Left cardiac atrium (tissue), 4 donors: ENCODE results near the gene SCN1B. TPM values are rescaled to one million over a fixed set of nuclear protein-coding genes. Genes with fewer than 3 reads are reported as not detected.
A peak's percentile ranks its signal among the peaks of the same experiment; 100 is the strongest.

Experiments used
- ATAC-seq, 2 donors: fragments of 200-7000 bp; cut with Tn5 transposase; one replicate each; pipeline ENCODE4 v1.9.1; 2020; ENCODE audit warnings: mild to moderate bottlenecking in 2 of 2, moderate library complexity in 2 of 2
- DNase-seq: peaks from one replicate; pipeline ENCODE4 v3.0.0-alpha.2; 2020
- intact Hi-C, 2 donors: fragments of 100-400 bp; cut with DNase I; formaldehyde crosslinking; loops; one replicate each; pipeline versions ENCODE4 v1.14.1 to v1.15.1; 2022 to 2023
- total RNA-seq, 2 donors: library from RNA; stranded (reverse); fragmentation: NEBNext Ultra II Directional; extraction: Animal tissue kit (Norgen Biotek cat#: 25700); gene quantifications; one replicate each; pipeline ENCODE4 v1.2.1, GENCODE V29; 2021
- donor health status: DM: no; HTN: yes; CAD: no.
- donor health status: DM: no; HTN: yes; CAD: no; lungs with severe emphysema.
- donor health status: DM: yes; HTN: yes; CAD: no.
- donor health status: Dilated cardiomyopathy.

Gene SCN1B
- total RNA-seq, 2 donors from 2014 or later = 73.6 to 163 TPM

GRCh38 chr19:35079826-35080225, 49.6 kb downstream of the SCN1B start:
- ATAC-seq (no peak), DNase-seq (no peak)
- intact Hi-C loops = loop anchor here in 1 of 2 donors (10.0 kb wide), 1 partner anchor 105 kb away; no protein-coding TSS in a partner anchor

DNA sequence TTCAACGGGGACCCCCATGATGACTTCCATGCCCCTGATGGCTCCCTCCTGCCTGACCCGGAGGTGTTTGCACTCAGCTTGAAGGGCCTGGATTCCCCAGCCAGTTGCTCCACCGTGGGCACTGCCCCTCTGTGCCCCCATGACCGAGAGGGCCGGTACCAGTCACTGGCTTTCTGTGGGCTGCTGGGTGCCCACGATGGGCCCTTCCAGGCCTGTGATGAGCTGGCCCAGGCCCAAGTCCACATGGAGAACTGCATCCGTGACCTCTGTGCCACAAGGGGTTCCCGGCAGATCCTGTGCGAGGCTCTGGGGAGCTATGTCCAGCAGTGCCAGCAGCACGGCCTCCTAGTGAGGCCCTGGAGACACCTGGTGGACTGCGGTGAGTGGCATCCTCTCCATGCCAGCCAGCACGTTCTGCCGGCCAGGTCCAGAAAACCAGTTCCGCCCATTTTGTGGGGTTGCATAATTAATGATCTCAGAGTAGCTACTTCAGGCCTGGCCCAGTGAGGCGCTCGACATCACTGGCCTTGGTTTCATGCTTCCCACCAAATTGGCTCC, 50.4 kb downstream of the SCN1B start:
- ATAC-seq = no peak
- DNase-seq = no peak
- intact Hi-C loops = loop anchor here in 1 of 2 donors (10.0 kb wide), 1 partner anchor 106 kb away; no protein-coding TSS in a partner anchor

- intact Hi-C loops = loop anchor here in 1 of 2 donors (10.0 kb wide), 1 partner anchor 106 kb away; no protein-coding TSS in a partner anchor
- DNase-seq = no peak
These were observed 50.9 kb downstream of the SCN1B start for GRCh38 chr19:35081201-35081600.

DNA sequence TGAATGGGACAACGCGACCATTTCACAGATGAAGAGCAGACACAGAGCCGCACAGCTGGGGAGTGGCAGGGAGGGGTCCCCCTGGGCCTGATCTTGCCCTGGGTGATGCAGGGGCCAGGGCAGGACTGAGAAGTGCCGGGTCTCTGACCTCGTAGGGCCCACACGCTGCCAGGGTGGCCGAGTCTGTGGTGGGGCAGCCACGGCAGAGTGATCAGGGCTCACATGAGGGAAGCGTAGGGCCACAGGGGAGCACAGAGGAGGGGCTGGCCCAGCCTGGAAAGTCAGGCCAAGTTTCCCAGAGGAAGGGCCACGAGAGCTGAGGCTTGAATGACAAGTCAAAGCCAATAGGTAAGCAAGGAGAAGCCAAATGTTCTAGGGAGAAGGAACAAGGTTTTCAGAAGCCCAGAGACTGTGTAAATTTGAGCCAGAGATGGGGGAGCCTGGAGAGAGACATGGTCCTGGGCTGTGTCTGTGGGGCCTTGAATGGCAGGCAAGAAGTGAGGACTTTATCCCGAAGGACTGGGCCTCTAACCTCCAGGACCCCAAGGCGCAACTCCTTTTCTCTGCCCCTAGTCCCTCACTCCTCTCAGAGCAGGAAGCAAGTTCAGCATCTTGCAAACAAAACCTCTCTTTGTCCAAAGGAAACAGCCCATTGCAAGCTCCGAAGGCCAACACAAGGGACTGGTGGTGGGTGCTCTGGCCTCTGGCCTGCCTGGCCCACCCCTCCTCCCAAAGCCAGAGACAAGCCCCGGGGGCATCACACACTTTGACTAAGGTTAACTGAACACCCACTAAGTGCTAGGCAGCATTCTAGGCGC, 53.6 kb downstream of the SCN1B start:
- intact Hi-C loops = loop anchor here in 1 of 2 donors (10.0 kb wide), 1 partner anchor 109 kb away; no protein-coding TSS in a partner anchor
- ATAC-seq = no peak

More at GRCh38 chr19:35081201-35081600, 50.9 kb downstream of the SCN1B start:
- ATAC-seq = no peak

GRCh38 chr19:35084509-35084762, 54.2 kb downstream of the SCN1B start:
- intact Hi-C loops = loop anchor here in 1 of 2 donors (10.0 kb wide), 1 partner anchor 110 kb away; no protein-coding TSS in a partner anchor
- ATAC-seq = no peak
- no peak for DNase-seq

More for the DNA sequence above, 53.6 kb downstream of the SCN1B start:
- DNase-seq = no peak

DNA sequence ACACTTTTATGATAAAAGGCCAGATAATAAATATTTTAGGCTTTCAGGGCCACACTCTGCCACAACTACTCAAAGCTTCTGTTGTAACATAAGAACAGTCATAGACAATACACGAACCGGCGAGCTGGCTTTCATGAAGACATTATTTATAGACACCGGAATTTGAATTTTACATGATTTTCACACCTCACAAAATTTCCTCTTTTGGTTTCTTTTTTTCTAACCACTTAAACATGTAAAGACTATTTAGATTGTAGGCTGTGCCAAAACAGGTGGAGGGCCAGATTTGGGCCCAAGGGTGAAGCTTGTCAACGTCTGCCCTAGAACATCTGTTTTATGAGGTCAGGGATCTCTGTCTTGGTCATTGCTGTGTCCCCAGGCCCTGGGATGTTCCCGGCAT, 55.7 kb downstream of the SCN1B start:
- intact Hi-C loops = loop anchor here in 1 of 2 donors (10.0 kb wide), 1 partner anchor 111 kb away; no protein-coding TSS in a partner anchor
- ATAC-seq (no peak), DNase-seq (no peak)

DNA sequence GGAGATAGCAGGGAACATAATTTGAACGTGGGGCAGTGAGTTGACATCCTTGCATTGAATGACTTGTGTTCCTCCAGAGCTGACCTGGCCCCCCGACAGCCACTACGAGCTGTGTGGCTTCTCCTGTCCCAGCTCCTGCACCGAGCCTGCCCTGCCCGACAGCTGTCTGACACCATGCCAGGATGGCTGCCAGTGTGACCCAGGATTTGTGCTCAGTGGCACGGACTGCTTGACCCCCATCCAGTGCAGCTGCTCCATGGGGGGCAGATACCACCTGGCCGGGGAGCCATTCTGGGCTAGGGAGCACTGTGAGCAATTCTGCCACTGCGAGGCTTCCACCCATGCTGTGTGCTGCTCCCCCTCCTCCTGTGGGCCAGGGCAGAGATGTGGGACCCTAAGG, 56.2 kb downstream of the SCN1B start:
- no peak for ATAC-seq
- no peak for DNase-seq
- intact Hi-C loops = loop anchor here in 1 of 2 donors (10.0 kb wide), 1 partner anchor 112 kb away; no protein-coding TSS in a partner anchor

DNA sequence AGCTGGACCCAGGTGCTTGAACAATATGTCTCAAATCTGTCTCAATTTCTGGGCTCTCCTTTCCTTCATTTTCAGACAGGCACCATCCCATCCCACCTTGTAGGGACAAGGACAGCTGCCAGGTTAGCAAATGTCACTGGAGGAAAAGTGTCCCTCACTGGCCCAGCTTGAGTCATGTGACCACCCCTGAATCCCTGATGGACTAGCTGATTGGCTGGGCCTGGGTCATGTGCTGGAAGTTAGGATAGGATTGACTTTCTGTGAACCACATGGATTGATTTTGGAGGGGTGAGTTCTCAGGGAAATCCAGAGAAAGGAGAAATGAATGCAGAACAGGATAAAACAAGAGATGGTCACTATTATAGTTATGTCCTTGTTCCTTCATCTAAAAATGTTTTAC, 57.1 kb downstream of the SCN1B start:
- intact Hi-C loops = loop anchor here in 1 of 2 donors (10.0 kb wide), 1 partner anchor 113 kb away; no protein-coding TSS in a partner anchor
- DNase-seq (no peak), ATAC-seq (no peak)

GRCh38 chr19:35088131-35088913, 58.1 kb downstream of the SCN1B start:
- DNase-seq = no peak
- ATAC-seq = peak in 1 of 2 donors; percentile 41
- intact Hi-C loops = loop anchor here in 1 of 2 donors (10.0 kb wide), 1 partner anchor 114 kb away; no protein-coding TSS in a partner anchor

DNA sequence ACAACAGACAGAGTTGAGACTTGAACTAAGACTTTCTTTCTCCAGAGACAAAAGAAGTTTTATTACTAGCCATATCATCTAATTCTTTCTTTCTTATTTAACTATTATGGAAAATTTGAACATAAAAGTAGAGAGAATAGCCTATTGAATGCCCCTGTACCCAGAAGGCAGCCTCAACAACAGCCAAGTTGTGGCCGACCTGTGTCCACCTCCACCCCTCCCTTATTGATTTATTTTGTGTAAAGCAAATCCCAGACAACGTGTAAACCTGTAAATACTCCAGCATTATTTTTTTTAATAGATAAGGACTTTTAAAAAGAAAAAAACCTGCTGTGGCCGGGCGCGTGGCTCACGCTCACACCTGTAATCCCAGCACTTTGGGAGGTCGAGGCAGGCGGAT, 59.3 kb downstream of the SCN1B start:
- no peak for ATAC-seq
- DNase-seq = no peak
- intact Hi-C loops = loop anchor here in 1 of 2 donors (10.0 kb wide), 1 partner anchor 115 kb away; no protein-coding TSS in a partner anchor

Other genes with a start within 250 kb of the SCN1B start
- 1 to 10 TPM; 1.4 to 2.6 TPM for gene ZNF30, start 103.6 kb upstream of the SCN1B start, total RNA-seq
- 1 to 10 TPM; 3.1 to 5.5 TPM for gene ZNF792, start 66.2 kb upstream of the SCN1B start, total RNA-seq
- gene GRAMD1A, start 30.1 kb upstream of the SCN1B start, total RNA-seq = 10 to 100 TPM; 29.2 to 45.5 TPM
- 1 to 10 TPM; 5.6 to 7.2 TPM for gene HPN, start 11.3 kb downstream of the SCN1B start, total RNA-seq
- gene FXYD3, start 85.4 kb downstream of the SCN1B start, total RNA-seq = 1 to 10 TPM; 1.5 to 3.6 TPM
- gene LGI4, start 104.6 kb downstream of the SCN1B start, total RNA-seq = 10 to 100 TPM; 11.6 to 17.9 TPM
- gene FXYD1, start 108.4 kb downstream of the SCN1B start, total RNA-seq = 100 to 1,000 TPM; 297 to 393 TPM
- gene FXYD7, start 112.8 kb downstream of the SCN1B start, total RNA-seq = not detected
- gene FXYD5, start 124.3 kb downstream of the SCN1B start, total RNA-seq = 10 to 100 TPM; 35.5 to 46.7 TPM
- gene FAM187B, start 198.3 kb downstream of the SCN1B start, total RNA-seq = not detected
- gene LSR, start 218.5 kb downstream of the SCN1B start, total RNA-seq = 1 to 10 TPM; 7.5 to 7.6 TPM
- 100 to 1,000 TPM; 130 to 147 TPM for gene USF2, start 238.5 kb downstream of the SCN1B start, total RNA-seq